Endothelial cell of umbilical vein (primary cell): ENCODE results near the gene SLCO3A1.

Source experiments
- EZH2 ChIP-seq: IDR thresholded peaks from 2 replicates; pipeline ENCODE4 v1.6.1; 2012; ENCODE audit warnings: borderline replicate concordance, low read depth, mild to moderate bottlenecking, moderate library complexity, low read length, inconsistent platforms; ENCODE audit not compliant: severe bottlenecking
- POLR2A ChIP-seq: IDR thresholded peaks from 2 replicates; pipeline ENCODE4 v1.6.1; 2012; ENCODE audit warnings: low read depth, mild to moderate bottlenecking, control low read depth, low read length
- POLR2AphosphoS5 ChIP-seq: IDR thresholded peaks from 2 replicates; pipeline ENCODE4 v1.6.1; 2012; ENCODE audit warnings: low read depth, mild to moderate bottlenecking, control low read depth, low read length, moderate library complexity; ENCODE audit not compliant: insufficient read depth
- TF ChIP-seq, protein P1 (sequence below), 2 donors: IDR thresholded peaks; 1 replicate in 1 of 2; 2 replicates in 1 of 2; pipeline ENCODE4 v1.5.1; 2011; ENCODE audit warnings: low read length in 2 of 2, mild to moderate bottlenecking in 2 of 2, moderate library complexity in 2 of 2, control low read depth in 1 of 2, inconsistent platforms in 1 of 2, low read depth in 1 of 2; ENCODE audit not compliant: insufficient read depth in 1 of 2; ENCODE audit errors: extremely low read depth in 1 of 2
- TF ChIP-seq, protein P2 (sequence below): IDR thresholded peaks from 2 replicates; pipeline ENCODE4 v1.6.1; 2011; ENCODE audit not compliant: insufficient read depth, insufficient read length

DNA sequence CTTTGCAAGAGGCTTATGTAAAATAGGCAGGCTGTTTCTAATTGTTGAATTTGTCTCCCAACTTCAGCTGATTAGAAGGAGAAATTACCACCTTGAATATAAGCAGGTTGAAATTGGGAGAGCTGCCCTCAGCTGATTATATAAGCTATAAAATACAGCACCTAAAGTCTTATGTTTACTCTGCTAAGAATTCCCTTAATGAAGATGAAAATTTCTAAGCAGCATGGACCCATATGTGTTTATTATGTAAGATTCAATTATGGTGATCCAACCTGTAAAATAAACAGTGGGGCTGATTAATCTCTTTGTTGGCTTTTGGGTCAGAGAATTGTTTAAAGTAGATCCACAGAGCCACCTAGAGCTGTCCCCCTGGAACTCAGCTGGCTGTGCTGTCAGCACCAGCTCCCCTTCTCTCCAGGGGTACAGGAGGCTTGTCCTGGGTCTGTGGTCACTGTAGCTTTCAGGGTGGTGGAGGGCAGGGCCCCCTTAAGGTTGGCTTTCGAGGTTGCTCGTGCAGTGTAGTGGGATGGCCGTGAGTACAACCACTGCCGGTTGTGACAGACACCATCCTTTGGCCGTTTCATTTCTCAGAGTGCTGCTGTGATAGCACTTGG lies 9.5 kb downstream of the SLCO3A1 start:
- TF ChIP-seq POLR2A (no peak), POLR2AphosphoS5 (no peak), EZH2 (no peak)
- TF ChIP-seq, protein P1, sequence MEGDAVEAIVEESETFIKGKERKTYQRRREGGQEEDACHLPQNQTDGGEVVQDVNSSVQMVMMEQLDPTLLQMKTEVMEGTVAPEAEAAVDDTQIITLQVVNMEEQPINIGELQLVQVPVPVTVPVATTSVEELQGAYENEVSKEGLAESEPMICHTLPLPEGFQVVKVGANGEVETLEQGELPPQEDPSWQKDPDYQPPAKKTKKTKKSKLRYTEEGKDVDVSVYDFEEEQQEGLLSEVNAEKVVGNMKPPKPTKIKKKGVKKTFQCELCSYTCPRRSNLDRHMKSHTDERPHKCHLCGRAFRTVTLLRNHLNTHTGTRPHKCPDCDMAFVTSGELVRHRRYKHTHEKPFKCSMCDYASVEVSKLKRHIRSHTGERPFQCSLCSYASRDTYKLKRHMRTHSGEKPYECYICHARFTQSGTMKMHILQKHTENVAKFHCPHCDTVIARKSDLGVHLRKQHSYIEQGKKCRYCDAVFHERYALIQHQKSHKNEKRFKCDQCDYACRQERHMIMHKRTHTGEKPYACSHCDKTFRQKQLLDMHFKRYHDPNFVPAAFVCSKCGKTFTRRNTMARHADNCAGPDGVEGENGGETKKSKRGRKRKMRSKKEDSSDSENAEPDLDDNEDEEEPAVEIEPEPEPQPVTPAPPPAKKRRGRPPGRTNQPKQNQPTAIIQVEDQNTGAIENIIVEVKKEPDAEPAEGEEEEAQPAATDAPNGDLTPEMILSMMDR (IDR thresholded peaks at IDR 0.05; ENCODE audit: extremely low read depth in 1 of 2, insufficient read depth in 1 of 2, low read depth in 1 of 2, low read length in 2 of 2): no peak
- TF ChIP-seq, protein P2, sequence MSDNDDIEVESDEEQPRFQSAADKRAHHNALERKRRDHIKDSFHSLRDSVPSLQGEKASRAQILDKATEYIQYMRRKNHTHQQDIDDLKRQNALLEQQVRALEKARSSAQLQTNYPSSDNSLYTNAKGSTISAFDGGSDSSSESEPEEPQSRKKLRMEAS: no peak
